ENCODE data around the gene PSMA5. TPM values are rescaled to one million over a fixed set of nuclear protein-coding genes. Genes with fewer than 3 reads are reported as not detected.

Gene PSMA5
- total and polyA plus RNA-seq, 2 of the 13 experiments (the other 11 are each of a cell fraction or from before 2014, with no cell fraction given): 140 to 169 TPM

DNA sequence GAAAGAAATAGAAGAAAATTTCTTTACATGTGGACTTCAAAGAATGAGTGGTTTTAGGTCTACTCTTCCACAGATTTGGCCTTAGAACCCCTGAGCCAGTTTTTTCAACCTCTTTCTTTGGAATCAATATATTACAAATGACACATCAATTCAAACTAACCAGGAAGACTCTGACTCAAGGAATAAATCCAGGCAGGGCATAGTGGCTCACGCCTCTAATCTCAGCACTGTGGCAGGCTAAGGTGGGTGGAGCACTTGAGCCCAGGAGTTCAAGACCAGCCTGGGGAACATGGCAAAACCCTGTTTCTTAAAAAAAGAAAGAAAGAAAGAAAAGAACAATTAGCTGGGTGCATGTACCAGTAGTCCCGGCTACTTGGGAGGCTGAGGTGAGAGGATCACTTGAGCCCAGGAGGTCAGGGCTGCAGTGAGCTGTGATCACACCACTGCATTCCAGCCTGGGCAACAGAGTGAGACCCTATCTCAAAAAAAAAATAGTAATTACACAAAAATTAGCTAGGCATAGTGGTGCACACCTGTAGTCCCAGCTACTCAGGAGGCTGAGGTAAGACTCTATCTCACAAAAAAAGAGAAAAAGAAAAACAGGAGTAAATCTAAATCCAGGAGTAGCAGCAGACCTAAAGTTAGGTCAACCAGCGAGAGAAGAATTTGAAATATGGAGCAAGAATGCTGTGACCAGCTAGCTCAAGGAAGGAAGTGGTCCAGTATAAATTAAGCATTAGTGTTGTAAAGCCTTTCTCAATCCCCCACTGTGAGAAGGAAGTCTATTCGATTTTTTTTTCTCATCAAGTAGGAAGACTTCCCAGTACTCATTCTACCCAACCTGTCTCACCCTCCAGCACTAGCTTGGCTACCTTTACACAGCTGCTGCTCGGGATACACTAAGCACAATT, 30.4 kb downstream of the PSMA5 start (continued):
- TF ChIP-seq CENPBD1 (CRISPR knock-in tag; IDR thresholded peaks at IDR 0.05; ENCODE audit: borderline replicate concordance, low read depth): no peak
- 0 out of 2 replicates have a peak, but pooled peaks have one; percentile 18 for TF ChIP-seq SNAPC2 (CRISPR knock-in tag; IDR thresholded peaks at IDR 0.05)
- TF ChIP-seq HDAC1 (CRISPR knock-in tag; IDR thresholded peaks at IDR 0.05): 0 out of 2 replicates have a peak, but pooled peaks have one; percentile 30
- peak; percentile 75 for TF ChIP-seq ZMYM3 (CRISPR knock-in tag; IDR thresholded peaks at IDR 0.05)
- TF ChIP-seq ZNF589 (CRISPR knock-in tag; conservative IDR thresholded peaks at IDR 0.05): no peak
- no peak for TF ChIP-seq ZBTB7B (CRISPR knock-in tag; IDR thresholded peaks at IDR 0.05)
- no peak for TF ChIP-seq KLF13 (CRISPR knock-in tag; IDR thresholded peaks at IDR 0.05)
- TF ChIP-seq RBM22 (optimal IDR thresholded peaks at IDR 0.05; ENCODE audit: low read length): no peak
- TF ChIP-seq, protein P1, sequence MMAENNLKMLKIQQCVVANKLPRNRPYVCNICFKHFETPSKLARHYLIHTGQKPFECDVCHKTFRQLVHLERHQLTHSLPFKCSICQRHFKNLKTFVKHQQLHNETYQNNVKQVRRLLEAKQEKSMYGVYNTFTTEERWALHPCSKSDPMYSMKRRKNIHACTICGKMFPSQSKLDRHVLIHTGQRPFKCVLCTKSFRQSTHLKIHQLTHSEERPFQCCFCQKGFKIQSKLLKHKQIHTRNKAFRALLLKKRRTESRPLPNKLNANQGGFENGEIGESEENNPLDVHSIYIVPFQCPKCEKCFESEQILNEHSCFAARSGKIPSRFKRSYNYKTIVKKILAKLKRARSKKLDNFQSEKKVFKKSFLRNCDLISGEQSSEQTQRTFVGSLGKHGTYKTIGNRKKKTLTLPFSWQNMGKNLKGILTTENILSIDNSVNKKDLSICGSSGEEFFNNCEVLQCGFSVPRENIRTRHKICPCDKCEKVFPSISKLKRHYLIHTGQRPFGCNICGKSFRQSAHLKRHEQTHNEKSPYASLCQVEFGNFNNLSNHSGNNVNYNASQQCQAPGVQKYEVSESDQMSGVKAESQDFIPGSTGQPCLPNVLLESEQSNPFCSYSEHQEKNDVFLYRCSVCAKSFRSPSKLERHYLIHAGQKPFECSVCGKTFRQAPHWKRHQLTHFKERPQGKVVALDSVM (CRISPR knock-in tag; IDR thresholded peaks at IDR 0.05): peak; percentile 93
- TF ChIP-seq EED (CRISPR knock-in tag; IDR thresholded peaks at IDR 0.05): no peak
- no peak for TF ChIP-seq EHMT2 (IDR thresholded peaks at IDR 0.05; ENCODE audit: borderline replicate concordance, low read depth, low read length)
- TF ChIP-seq ZNF335 (CRISPR knock-in tag; IDR thresholded peaks at IDR 0.05): no peak
- TF ChIP-seq, protein P2, sequence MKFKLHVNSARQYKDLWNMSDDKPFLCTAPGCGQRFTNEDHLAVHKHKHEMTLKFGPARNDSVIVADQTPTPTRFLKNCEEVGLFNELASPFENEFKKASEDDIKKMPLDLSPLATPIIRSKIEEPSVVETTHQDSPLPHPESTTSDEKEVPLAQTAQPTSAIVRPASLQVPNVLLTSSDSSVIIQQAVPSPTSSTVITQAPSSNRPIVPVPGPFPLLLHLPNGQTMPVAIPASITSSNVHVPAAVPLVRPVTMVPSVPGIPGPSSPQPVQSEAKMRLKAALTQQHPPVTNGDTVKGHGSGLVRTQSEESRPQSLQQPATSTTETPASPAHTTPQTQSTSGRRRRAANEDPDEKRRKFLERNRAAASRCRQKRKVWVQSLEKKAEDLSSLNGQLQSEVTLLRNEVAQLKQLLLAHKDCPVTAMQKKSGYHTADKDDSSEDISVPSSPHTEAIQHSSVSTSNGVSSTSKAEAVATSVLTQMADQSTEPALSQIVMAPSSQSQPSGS (CRISPR knock-in tag; IDR thresholded peaks at IDR 0.05): no peak
- no peak for TF ChIP-seq TMF1 (CRISPR knock-in tag; IDR thresholded peaks at IDR 0.05; ENCODE audit: low read depth)
- TF ChIP-seq HNF1B (CRISPR knock-in tag; IDR thresholded peaks at IDR 0.05): no peak
- TF ChIP-seq, protein P3, sequence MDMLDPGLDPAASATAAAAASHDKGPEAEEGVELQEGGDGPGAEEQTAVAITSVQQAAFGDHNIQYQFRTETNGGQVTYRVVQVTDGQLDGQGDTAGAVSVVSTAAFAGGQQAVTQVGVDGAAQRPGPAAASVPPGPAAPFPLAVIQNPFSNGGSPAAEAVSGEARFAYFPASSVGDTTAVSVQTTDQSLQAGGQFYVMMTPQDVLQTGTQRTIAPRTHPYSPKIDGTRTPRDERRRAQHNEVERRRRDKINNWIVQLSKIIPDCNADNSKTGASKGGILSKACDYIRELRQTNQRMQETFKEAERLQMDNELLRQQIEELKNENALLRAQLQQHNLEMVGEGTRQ (IDR thresholded peaks at IDR 0.05; ENCODE audit: low read depth, low read length): no peak
- TF ChIP-seq, protein P3 (CRISPR knock-in tag; IDR thresholded peaks at IDR 0.05; ENCODE audit: borderline replicate concordance): no peak
- TF ChIP-seq, protein P4, sequence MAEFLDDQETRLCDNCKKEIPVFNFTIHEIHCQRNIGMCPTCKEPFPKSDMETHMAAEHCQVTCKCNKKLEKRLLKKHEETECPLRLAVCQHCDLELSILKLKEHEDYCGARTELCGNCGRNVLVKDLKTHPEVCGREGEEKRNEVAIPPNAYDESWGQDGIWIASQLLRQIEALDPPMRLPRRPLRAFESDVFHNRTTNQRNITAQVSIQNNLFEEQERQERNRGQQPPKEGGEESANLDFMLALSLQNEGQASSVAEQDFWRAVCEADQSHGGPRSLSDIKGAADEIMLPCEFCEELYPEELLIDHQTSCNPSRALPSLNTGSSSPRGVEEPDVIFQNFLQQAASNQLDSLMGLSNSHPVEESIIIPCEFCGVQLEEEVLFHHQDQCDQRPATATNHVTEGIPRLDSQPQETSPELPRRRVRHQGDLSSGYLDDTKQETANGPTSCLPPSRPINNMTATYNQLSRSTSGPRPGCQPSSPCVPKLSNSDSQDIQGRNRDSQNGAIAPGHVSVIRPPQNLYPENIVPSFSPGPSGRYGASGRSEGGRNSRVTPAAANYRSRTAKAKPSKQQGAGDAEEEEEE (CRISPR knock-in tag; IDR thresholded peaks at IDR 0.05; ENCODE audit: borderline replicate concordance): no peak
